Fibroblast of the aortic adventitia (primary cell): Measurements from ENCODE around the gene COL16A1. TPM values are rescaled to one million over a fixed set of nuclear protein-coding genes. Genes with fewer than 3 reads are reported as not detected.

ENCODE experiments used
- DNase-seq: peaks from one replicate; pipeline ENCODE4 v3.0.0-alpha.2; 2010; ENCODE audit warnings: low read depth
- H3K4me3 ChIP-seq: 2 replicates; pipeline ENCODE4 v1.5.1; 2011; ENCODE audit warnings: low read depth, mild to moderate bottlenecking, control low read depth, low read length, moderate library complexity
- CTCF ChIP-seq: IDR thresholded peaks from 2 replicates; pipeline ENCODE4 v1.5.1; 2011; ENCODE audit warnings: mild to moderate bottlenecking, low read length, control low read depth, inconsistent platforms; ENCODE audit not compliant: insufficient read depth
- total RNA-seq: library from RNA; depleted of rRNA; stranded (reverse); fragments of >200 nt; gene quantifications from 2 replicates; pipeline ENCODE4 v1.2.3, GENCODE V29; 2012; ENCODE audit warnings: low replicate concordance

The COL16A1 gene
- total RNA-seq, 1 donor = 133 TPM

GRCh38 chr1:31628931-31629556 lies 74.8 kb downstream of the COL16A1 start:
- DNase-seq = no peak
- H3K4me3 ChIP-seq = no peak overlapping the region
- no peak for TF ChIP-seq CTCF

GRCh38 chr1:31627930-31628559 lies 75.8 kb downstream of the COL16A1 start:
- H3K4me3 ChIP-seq = no peak overlapping the region
- no peak for TF ChIP-seq CTCF
- peak; percentile 58 for DNase-seq

- peak; percentile 51 for DNase-seq
- no peak overlapping the region for H3K4me3 ChIP-seq
- no peak for TF ChIP-seq CTCF
Observed at GRCh38 chr1:31627301-31627929, 76.4 kb downstream of the COL16A1 start.

GRCh38 chr1:31626223-31627207 lies 77.3 kb downstream of the COL16A1 start:
- peak; percentile 33 for DNase-seq
- no peak for TF ChIP-seq CTCF
- H3K4me3 ChIP-seq = no peak overlapping the region

GRCh38 chr1:31625561-31626222 lies 78.1 kb downstream of the COL16A1 start:
- H3K4me3 ChIP-seq = no peak overlapping the region
- DNase-seq = peak; percentile 61
- TF ChIP-seq CTCF = no peak
